ENCODE measurements around the gene SDK1. TPM values are rescaled to one million over a fixed set of nuclear protein-coding genes. Genes with fewer than 3 reads are reported as not detected.

Gene SDK1
- 0.32 and 2.7 TPM in 2 replicates for total RNA-seq

GRCh38 chr7:3300651-3301448 is at the start of gene SDK1:
SDK1 (plus strand) TSS chr7:3301252; CDS start chr7:3301587, 335 bp downstream.

